Inferior parietal cortex (tissue), 1 donor: ENCODE results near the gene CHD1L.
"Not testable (repeated sequence)": the region's sequence is repeated elsewhere in the genome, so short reads cannot be mapped to it uniquely, and the experiment has no call there.

Experiments
- DNase-seq: peaks from one replicate; pipeline ENCODE4 v3.0.0-alpha.2; 2016; ENCODE audit errors: extremely low spot score

Gene CHD1L

DNA sequence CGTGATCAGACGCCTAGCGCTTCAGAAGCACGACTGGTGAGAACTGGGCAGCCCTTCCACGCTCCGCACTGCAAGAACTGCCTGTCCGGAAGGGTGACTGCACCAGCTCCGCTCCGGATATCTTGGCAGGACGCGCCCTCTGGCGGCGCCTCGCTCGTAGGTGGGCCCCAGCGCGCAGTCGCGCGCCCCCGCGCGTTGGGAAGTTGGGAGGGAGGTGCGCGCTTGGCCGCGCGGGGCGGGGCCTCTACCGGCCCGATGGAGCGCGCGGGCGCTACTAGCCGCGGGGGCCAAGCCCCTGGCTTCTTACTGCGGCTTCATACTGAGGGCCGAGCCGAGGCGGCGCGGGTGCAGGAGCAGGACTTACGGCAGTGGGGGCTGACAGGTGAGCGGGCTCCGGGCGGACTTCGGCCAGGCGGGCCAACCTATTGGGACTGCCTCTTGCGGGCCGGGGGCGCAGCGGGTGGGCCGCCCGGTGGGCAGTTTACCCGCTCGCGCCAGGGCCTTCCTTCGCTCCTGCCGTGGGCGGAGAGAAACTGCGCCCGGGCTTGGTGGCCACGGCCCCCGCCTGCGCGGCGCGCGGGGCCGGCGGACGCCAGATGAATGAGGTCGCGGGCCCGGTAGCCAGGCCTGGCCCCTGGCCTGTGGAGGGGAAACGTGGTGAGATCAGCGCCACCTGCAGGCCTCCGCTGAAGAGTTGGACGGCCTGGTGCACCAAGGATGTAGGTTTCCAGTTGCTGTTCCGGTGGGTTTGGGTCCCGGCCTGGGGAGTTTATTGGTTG lies at the start of gene CHD1L:
Gene CHD1L (plus strand): TSS at position 236 of the 779 bp plus-strand sequence. CDS start 20 bp downstream, at position 256.
- peak; percentile 96 for DNase-seq

DNA sequence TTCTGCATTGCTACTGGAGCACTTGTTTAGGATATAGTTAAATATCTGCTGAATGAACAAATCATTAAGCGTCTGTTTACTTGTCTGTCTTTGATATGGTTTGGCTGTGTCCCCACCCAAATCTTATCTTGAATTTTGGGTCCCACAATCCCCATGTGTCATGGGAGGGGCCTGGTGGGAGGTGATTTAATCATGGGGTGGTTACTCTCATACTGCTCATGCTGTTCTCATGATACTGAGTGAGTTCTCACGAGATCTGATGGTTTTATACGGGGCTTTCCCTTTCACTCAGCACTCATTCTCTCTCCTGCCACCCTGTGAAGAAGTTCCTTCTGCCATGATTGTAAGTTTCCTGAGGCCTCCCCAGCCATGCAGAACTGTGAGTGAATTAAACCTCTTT lies 45.2 kb upstream of the CHD1L start:
- DNase-seq = not testable (repeated sequence)

DNA sequence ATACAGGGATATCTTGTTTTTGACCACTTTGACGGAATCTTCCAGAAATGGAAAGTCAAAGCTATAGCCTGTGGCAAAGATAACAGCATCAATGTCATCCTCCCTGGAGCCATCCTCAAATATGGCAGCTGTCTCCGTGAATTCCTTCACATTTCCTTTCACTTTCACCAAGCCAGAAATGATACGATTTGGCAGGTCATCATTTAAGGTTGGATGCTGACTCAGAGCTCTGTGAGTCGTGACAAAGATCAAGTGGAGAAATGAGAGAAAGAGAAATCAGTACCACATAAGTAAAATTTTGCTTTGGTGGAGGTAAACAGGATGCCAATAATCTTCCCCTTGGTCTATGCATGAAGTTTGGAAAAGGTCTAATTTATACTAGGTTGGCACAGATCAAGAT lies 41.2 kb upstream of the CHD1L start:
- DNase-seq = no peak

DNA sequence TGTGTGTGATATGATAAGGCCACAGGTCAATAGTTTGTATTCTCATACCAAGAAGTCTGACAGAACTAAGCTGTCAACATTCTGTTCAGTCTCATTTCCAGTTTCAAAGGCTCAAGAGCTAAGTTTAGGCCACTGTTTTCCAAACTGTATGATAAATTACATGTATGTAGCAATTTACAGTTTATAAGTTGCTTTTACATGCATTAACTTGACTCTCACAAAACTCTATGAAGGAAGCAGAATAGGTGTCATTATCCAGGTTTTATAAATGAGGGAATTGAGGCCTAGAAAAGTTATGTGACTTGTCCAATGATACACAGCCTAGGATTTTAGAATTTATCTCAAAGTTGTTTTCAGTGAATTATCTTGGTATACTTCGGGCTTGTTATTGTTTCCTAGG lies 40.7 kb upstream of the CHD1L start:
- DNase-seq = no peak

DNA sequence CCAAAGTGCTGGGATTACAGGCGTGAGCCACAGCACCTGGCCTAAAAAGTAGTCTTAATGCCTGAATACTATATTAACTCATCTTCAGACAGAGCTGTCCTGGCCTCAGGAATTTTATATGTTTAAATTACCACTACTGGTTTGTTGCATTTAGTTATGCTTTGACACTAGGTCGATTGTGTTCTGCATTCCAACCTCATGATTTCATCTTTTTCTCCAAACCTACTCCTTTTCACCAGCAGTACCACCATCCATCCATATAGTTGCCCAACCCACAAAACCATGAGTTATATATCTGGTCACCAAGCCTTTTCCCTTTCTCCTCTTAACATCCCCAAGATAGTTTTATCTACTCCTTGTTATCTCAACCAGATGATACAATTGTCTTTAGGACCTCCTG lies 39.9 kb upstream of the CHD1L start:
- no peak for DNase-seq

DNA sequence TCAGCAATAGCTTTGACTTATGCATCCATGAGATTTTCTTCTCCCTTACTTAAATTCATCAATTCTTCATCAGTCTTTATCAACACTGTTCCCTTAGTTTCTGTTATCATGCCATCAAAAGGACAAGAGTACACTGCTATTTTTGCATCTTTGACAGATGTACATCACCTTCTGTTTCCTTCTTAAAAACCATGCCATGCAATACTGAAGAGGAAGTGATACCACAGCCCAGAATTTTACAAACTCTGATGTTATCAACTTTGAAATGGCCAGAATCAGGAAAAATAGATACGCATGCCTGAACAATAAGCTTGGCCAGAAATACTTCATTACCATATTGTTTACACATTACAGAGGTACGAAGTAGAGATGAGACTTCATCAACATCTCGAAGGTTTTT lies 38.4 kb upstream of the CHD1L start:
- DNase-seq = no peak

DNA sequence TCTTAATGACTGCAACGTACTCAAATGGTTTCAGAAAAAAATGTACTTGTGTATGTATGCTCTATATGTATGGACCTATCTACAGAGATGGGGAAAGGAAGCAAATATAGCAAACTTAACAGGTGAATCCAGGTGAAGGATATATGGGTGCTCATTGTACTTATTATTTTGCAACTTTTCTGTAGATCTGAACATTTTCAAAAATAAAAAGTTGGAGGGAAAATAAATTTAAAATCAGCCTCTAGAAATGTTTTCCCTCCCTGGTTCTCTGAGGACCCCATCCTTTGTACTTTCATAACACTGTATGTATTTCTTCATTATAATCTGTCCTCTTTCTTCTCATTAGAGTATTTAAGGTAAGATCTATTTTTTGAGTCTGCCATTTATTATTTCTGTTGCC lies 35.3 kb upstream of the CHD1L start:
- DNase-seq = no peak

DNA sequence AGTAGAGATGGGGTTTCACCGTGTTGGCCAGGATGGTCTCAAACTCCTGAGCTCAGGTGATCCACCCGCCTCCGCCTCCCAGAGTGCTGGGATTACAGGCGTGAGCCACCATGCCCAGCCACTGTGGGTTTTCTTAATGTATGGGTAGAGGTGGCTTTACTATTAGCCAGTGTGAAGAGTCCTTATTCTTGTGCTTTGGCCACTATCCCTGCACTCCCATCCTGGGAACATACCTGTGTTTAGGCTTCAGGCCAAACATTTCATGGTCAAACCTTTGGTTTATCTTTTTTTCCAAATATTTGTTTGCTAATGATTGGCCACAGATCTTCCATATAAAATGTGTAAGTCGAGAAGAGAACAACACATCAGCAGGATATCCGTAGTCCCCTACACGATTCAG lies 33.9 kb upstream of the CHD1L start:
- DNase-seq = no peak

DNA sequence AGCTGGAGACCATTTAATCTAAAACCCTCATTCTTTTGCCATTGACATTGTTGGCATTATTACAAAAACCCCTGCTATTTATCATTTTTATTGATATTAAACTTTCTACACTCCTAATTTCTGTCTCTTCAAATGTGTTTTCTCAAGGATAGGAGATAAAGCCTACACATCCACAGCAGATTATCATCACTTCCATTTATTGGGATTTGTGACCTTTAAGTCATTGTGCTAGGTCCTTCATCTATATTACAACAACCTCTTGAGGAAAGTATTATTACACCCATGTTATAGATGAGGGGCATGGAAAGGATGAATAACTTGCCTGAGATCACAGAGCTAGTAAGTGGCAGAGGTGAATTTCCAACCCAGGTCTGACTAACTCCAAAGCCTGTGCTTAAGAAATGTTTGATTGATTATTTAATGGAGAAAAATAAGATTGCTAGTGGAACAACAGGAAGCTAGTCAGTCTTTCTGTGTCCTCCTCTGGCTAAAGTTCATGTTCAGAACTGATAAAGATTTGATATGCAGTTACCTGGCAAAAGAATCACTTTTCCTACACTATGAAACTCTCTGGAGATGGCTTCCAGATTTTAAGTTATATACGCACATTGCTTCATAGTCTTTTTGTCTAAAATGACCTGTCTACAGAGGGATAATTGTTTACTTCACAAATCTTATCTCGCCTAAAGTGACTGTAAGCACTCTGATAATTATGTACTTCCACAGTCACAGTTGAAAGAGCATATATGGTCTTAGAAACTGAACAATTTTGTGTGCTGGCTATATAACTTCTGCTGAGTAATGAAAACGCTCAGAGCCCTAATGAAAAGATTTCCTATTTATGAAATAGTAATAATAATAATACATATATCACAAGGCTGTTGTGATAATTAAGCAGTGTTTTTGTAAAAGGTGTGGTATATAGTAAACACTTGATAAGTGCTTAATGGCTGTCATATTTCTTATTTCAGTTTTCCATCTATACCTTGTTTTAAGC lies 32.4 kb upstream of the CHD1L start:
- no peak for DNase-seq

DNA sequence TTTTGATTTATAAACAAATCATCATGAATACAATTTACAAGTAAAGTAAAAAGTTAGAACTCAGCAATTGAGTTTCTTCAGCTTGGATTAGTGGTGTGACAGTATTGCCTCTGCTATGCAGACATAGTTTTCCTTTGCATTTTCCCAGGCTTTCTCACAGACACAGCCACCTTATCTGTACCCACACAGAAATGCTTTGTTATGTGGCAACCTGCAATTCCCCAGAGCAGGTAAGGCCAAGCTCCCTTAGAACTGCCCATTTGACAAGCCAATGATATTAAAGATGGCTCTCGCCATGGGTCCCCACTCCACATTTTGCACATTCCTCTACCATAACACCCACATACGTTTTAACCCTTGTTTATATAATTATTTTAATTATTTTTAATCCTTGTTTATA lies 31.5 kb upstream of the CHD1L start:
- DNase-seq = no peak

DNA sequence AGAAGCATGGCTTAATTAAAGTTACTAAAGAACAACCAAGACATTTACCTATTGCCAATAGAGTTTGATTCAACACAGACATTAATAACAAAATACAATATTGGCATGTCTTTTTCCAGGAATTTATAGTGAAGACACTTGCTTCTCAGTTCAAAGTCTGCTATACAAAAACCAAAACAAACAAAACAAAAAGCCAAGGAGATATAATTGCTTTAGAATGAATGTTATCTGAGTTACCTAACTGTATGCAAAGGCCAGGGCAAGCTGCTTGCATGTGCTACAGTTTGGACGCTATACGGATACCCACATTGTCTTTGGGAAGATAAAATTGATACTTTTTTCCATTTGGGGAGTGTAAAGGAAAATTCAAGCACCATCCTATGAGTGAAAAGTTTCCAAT lies 30.9 kb upstream of the CHD1L start:
- DNase-seq = no peak

DNA sequence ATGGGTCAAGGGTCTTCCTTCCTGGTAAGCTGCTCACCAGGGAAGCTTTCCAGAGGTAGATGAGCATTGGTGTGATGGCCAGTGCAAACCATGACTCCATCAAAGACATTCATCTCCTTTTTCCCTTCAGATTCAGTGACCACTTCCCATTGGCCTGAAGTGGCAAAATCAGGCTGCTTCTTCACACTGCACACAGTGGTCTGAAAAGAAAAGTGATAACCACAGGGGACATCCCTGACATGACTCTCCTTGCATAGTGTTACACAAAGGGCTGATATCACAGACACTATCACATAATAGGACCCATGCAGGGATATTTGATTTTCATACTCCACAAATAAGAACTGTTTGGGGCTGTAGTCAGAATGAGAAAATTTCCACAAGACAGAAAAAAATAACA lies 29.2 kb upstream of the CHD1L start:
- no peak for DNase-seq

DNA sequence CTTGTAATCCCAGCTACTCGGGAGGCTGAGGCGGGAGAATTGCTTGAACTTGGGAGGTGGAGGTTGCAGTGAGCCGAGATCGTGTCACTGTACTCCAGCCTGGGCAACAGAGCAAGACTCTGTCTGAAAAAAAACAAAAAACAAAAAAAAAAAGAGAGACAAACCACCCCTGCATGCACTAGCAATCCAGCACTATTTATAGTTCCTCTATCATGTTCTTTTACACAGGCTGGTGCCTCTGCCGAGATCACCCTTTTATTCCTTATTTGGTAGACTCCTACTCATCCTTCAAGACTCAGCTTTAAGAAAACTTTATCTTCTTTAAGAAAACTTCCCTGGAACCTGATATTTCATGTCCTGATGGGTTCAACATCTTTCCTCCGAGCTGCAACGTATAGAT lies 28.2 kb upstream of the CHD1L start:
- DNase-seq = no peak

DNA sequence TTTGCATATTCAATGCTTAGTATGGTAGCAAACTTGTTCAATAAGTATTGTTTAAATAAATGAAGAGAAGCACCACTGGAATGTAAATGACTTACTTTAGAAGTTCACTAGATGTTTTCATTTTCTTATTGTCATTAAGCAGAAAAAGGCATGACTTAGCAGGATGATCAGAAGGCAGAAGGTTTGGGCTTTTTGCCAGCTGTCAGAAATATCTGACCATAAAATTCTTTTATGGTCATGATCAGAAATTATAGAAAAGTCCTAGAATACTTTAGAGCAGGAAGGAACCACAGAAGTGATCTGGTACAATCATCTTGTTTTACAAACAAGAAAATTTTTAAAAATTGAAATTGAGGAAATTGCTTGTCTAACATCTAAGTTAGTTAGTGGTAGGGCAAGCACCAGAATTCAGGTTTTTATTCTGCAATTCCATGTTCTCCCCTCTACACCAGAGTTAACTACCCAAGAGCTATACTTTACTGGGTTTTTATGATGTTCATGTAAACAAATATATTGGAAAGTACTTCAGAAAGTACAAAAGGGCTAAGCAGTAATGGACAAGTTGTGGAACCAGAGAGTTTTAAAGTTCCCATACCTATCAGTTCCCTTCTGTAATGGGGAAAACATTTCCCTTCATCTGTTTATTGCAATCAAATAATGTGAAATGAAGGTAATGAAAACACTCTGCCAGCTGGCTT lies 27.5 kb upstream of the CHD1L start:
- DNase-seq = no peak

DNA sequence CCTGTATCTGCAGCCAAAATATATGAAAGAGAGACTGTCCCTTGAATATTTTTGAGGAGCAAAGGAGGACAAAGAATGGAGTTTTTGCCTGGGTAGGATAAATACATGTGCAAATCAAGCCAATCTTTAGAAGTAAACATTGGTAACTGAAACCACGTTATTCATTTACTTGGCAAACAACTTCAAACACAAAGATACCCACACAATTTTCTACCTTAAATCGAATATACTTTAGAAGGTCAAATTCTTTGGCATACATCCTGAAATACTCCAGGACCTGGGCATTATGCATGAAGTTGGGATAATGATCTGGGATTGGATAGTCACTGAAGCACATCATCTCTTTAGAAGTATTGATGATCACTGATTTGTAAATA lies 27.0 kb upstream of the CHD1L start:
- DNase-seq = no peak

DNA sequence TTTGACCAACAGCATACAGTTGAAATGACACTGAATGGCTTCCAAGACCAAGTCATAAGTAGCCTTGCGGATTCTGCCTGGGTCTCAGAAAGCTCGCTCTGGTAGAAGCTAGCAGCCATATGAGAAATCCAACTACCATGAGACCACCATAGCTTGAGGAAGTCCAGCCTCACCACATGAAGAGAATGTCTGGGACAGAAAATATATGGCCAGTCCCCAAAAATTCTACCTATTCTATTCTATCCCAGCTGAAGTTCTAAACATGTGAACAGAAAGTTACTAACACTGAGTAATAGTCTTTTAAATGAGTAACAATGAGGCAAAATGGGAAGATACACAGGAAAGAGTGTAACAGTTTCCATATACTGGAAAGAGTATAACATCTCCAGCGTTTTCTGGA lies 26.4 kb upstream of the CHD1L start:
- DNase-seq = no peak

DNA sequence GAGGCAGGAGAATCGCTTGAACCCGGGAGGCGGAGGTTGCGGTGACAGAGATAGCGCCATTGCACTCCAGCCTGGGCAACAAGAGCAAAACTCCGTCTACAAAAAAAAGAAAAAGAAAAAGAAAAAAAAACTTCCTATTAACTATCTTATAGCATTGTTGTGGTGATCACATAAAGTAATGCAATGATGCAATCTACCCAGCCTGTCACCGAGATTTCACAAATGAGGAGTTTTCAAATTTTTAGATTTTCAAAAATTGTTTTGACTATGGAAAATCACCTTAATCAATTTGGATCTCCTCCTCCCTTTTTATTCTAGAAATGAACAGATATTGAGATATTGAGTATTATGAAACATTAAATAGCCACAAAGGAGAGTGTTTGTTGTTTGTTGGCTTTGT lies 25.3 kb upstream of the CHD1L start:
- DNase-seq = no peak

DNA sequence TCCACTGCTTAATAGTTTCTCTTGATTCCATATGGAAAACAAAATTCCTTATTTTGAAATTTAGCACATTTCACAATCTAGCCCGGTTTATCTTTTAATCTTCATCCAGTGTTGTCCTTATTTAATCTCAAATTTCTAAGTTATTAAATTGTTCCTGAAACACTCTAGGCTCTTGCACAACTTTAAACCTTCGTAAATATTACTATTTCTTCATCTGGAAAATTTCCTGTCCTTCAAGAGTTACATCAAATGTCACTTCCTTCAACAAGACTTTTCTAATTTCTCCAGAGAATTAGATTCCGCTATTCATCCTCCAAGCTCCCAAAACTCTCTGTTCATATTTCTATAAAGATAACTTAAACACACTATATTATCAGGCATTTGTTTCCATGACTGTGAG lies 23.9 kb upstream of the CHD1L start:
- DNase-seq = no peak

DNA sequence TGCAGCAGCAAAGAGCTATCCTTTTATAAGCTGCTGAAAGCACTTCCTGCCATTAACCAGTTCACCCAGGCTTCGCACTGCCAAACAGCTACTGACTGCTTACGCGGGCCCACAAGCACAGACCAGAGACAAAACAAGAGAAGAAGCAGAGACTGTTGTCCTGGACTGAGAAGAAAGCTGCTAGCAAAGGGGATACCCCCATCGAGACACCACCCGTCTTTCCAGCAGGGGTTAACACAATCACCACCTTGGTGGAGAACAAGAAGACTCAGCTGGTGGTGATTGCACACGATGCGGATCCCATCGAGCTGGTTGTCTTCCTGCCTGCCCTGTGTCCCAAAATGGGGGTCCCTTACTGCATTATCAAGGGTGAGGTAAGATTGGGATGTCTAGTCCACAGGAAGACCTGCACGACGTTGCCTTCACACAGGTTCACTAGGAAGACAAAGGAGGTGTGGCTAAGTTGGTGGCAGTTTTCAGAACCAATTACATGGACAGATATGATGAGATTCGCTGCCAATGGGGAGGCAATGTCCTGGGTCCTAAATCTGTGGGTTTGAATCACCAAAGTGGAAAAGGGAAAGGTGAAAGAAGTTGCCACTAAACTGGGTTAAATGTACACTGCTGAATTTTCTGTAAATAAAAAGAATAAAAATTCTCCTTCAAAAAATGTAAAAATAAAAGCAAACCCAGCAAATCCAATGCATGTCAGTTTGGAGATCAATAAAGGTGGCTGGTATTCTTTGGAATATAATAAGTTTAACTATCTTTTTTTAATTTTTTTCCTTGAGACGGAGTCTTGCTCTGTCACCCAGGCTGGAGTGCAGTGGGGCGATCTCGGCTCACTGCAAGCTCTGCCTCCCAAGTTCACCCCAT lies 18.5 kb upstream of the CHD1L start:
- DNase-seq = no peak

DNA sequence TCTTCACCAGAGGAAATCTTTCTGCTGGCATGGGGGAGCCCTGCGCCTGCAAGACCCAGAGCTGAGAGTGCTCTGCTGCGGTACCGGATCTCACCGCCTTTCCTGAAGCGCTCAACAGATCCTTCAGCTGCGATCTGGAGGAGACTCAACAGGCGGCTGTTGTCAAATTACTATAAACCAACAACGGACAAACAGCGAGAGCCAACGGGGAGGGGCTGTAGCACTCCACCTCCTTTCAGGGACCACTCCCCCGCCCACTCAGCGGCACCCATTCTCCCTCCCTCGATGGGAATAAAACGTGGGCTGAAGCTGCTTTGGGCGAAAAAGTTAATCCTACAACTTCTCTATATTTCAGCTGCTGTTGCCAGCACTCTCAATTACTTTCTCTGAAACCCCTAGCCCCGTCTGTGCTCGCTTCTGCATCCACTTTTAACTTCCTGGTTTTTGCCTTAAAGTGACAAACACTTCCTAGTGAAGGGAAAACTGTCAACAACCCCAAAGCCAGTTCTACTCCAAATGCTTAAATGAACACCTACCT lies 17.2 kb upstream of the CHD1L start, which contains the start of gene FMO5:
Gene FMO5 (minus strand): TSS at position 147 of the 538 bp plus-strand sequence. CDS start 310 bp downstream, outside the sequence.
- DNase-seq = peak; percentile 34

DNA sequence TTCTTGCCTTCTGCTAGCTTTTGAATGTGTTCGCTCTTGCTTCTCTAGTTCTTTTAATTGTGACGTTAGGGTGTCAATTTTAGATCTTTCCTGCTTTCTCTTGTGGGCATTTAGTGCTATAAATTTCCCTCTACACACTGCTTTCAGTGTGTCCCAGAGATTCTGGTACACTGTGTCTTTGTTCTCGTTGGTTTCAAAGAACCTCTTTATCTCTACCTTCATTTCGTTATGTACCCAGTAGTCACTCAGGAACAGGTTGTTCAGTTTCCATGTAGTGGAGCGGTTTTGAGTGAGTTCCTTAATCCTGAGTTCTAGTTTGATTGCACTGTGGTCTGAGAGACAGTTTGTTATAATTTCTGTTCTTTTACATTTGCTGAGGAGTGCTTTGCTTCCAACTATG lies 11.5 kb upstream of the CHD1L start:
- DNase-seq = not testable (repeated sequence)
